ENCODE data around the gene FGF1. TPM values are rescaled to one million over a fixed set of nuclear protein-coding genes. Genes with fewer than 3 reads are reported as not detected.
"Not testable (repeated sequence)": the region's sequence is repeated elsewhere in the genome, so short reads cannot be mapped to it uniquely, and the experiment has no call there.

FGF1 gene
- total RNA-seq, 1 donor from 2014 or later, result 316 TPM

GRCh38 chr5:142654578-142655058 lies 31.3 kb downstream of the FGF1 start:
- intact Hi-C loops (cut with DNase I), result loop anchor here (5.0 kb wide), 1 partner anchor 43 kb away; no protein-coding TSS in a partner anchor

GRCh38 chr5:142653321-142653720 lies 32.6 kb downstream of the FGF1 start:
- DNase-seq (ENCODE audit: low spot score), result no peak
- intact Hi-C loops (cut with DNase I), result no loop called here
- no peak for ATAC-seq

More at GRCh38 chr5:142654578-142655058, 31.3 kb downstream of the FGF1 start:
- ATAC-seq (peak; percentile 63), DNase-seq (ENCODE audit: low spot score) (no peak)

GRCh38 chr5:142652563-142652962 lies 33.3 kb downstream of the FGF1 start:
- DNase-seq (ENCODE audit: low spot score) (no peak), ATAC-seq (no peak)
- intact Hi-C loops (cut with DNase I), result no loop called here

DNA sequence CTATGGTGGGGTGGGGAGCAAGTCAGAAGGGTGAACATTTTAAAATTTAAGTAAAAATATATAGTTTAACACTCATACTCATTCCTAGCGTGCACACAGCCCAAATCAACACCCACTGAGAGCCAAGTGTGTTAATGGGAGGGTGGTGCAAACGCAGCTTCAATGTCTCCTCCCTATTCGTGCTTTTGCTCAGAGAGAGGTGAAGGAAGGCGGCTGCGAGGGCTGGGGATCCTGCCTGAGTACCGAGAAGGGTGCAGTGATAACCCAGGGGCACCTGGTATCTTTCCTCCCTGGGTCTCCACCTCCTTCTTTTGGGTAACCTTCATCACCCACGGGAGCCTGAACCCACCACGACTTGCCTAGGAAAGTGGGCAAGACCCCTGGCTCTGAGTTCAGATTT lies 35.0 kb downstream of the FGF1 start:
- ATAC-seq (no peak), DNase-seq (ENCODE audit: low spot score) (no peak)
- intact Hi-C loops (cut with DNase I), result no loop called here

DNA sequence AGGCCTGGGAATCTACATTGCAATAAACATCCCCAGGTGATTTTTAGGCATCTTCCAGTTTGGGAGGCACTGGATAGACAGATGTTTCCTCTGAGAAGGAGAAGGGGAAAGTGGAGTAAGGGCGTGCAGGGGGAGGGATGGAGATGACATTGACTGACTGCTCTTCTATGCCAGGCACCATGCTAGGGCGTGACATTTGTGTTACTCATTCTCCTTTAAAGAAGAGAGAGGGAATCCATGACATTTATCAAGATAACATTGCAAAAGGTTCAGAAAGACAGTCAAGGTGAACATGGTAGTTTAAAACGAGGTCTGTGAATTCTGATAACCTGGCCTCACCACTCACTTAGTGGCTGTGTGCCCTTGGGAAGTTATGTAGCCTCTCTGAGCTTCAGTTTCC lies 35.8 kb downstream of the FGF1 start:
- intact Hi-C loops (cut with DNase I), result no loop called here
- DNase-seq (ENCODE audit: low spot score) (no peak), ATAC-seq (no peak)

DNA sequence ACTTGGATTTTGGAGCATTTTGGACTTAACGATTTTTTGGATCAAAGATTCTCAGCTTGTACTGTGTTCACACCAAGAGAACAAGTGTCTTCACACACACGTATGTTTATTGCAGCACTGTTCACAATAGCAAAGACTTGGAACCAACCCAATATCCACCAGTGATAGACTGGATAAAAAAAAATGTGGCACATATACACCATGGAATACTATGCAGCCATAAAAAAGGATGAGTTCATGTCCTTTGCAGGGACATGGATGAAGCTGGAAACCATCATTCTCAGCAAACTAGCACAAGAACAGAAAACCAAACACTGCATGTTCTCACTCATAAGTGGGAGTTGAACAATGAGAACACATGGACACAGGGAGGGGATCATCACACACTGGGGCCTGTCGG lies 37.8 kb downstream of the FGF1 start:
- intact Hi-C loops (cut with DNase I); DNase-seq (ENCODE audit: low spot score); ATAC-seq: not testable (repeated sequence)

DNA sequence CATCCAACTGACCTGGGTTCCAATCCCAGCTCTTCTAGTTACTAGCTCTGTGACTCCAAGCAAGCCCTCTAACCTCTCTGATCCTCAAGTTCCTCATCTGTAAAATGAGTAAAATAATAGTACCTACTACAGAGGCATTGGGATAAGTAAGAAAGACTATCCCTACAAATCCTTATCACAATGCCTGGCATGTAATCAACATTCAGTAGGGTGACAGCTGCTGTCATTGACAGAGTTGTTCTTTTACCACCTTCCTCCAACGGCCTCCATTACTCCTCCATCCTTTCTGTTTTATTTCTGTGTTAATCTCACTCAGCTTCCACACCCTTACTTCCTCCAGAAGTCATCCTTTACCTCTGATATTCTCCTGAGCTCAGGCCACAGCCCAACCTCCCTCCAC lies 40.4 kb downstream of the FGF1 start:
- intact Hi-C loops (cut with DNase I), result no loop called here
- ATAC-seq (no peak), DNase-seq (ENCODE audit: low spot score) (no peak)

GRCh38 chr5:142644640-142645361 lies 41.1 kb downstream of the FGF1 start:
- DNase-seq (ENCODE audit: low spot score), result no peak
- peak; percentile 64 for ATAC-seq
- intact Hi-C loops (cut with DNase I), result no loop called here

GRCh38 chr5:142644127-142644526 lies 41.8 kb downstream of the FGF1 start:
- DNase-seq (ENCODE audit: low spot score) (no peak), ATAC-seq (peak; percentile 21)
- intact Hi-C loops (cut with DNase I), result no loop called here

DNA sequence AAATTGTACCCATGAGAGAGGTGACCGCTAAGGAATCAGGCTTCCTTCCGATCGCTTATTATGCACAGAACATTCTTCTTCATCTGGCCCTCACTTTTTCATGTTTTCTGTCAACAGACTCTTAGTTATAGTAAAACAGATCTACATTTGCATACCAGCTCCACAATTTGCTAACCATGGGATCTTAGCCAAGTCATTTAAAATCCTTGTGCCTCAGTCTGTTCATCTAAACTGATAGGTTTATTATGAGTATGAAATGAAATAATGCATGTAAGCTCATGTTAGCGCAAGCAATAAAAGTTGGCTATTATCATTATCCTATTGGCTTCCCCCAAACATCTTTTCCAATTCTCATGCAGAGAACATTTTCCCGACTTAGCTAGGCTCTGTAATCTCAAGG lies 42.3 kb downstream of the FGF1 start:
- DNase-seq (ENCODE audit: low spot score), result no peak
- no peak for ATAC-seq
- intact Hi-C loops (cut with DNase I), result no loop called here

DNA sequence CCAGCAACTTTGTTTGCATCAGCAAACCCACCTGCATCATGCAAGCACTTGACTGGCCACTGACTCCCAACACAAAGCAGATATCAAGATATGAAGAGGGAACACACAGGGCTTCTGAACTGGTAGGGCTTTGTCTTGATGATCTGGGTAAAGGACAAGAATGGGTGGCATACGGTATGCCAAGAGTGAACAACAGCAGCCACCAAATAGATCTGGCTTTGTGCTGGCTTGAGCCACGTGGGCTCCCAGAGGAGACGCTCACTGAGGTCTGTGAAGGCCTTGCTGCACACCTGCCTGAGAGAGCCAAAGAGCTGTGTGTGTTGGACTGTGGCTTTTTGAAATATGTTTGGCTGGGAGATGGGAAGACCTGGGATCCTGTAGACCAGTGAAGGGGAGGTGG lies 43.5 kb downstream of the FGF1 start:
- intact Hi-C loops (cut with DNase I), result no loop called here
- ATAC-seq, result no peak

GRCh38 chr5:142641711-142642110 lies 44.2 kb downstream of the FGF1 start:
- DNase-seq (ENCODE audit: low spot score) (no peak), ATAC-seq (no peak)
- intact Hi-C loops (cut with DNase I), result no loop called here

More for the DNA sequence above, 43.5 kb downstream of the FGF1 start:
- no peak for DNase-seq (ENCODE audit: low spot score)

DNA sequence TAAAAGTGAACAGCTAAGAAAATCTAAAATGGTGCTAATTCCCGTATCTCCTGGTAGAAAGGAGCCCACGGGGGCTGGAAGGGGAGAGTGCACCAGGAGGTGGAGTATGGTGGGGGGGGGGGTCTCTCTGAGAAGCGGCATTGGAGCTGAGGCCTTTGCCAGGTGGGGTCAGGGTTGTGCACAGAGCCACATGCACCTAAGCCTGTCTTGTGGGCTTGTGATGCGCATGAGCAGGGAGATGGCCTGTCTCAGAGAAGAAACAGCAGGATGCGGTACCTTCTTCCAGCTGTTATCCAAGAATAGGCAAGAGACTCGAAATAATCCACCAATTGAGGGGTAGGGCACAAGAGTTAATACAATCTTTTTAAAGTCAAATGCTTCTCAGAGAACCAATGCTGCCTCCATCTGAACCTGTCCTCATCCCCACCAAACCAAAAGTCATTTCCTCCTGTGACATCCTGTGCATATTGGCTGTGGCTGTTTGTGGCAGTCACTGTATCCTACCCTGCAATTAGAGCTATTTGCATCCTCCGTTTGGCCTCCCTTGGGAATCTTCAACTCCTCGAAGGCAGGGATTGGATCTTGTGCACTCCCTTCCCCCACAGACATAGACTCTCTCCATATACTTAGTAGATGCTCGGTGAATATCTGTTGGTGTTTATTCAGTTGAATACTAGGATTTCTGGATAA lies 45.4 kb downstream of the FGF1 start:
- ATAC-seq (no peak), DNase-seq (ENCODE audit: low spot score) (no peak)
- intact Hi-C loops (cut with DNase I), result no loop called here

- intact Hi-C loops (cut with DNase I), result no loop called here
- ATAC-seq (no peak), DNase-seq (ENCODE audit: low spot score) (no peak)
Measured at GRCh38 chr5:142639455-142639854, 46.4 kb downstream of the FGF1 start.

DNA sequence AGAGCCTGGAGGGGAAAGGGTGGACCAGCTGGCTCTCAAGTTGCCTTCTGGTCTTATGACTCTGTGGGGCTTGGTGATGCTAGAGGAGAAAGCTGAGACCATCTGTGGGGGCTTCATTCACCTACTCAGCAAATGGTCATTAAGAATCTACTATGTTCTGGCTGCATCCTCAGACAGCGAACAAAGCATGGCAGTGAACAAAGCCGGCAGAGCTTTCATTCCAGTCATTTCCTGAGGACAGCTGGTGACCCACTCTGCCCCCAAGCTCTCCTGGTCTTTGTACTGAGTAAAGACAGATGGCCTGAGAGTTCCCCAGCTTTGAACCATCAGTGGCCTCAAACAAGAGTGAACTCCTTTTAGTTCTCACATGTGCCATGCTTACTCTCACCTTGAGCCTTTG lies 48.0 kb downstream of the FGF1 start:
- no peak for DNase-seq (ENCODE audit: low spot score)
- intact Hi-C loops (cut with DNase I), result no loop called here
- no peak for ATAC-seq

DNA sequence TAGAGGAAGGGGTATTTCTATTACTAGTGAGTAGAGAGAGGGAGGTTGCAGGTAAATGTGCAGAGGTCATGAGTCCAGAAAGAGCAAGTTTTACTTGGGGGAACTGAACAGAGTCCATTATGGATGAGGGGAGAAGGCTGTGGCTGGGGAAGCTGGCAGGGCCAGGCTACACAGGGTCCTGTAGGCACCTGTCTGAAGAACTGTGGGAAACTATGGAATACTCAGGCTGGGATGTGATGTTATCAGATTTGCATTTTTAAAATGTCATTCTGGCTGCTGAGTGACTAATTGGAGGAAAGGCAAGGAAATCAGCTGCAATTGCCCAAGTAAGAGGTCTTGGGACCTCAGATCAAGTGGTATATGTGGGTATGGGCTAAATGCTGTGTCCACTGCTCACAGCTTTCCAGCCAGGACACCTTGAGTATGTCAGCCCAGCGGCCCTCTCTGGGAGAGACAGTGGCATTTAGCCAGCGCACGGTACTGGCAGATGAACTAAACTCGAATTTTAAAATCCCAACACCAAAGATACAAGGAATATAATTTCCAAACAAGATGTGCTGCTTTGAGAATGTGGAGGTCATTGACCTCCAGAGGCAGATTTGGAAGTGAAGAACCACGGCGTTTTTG lies 49.1 kb downstream of the FGF1 start:
- no peak for DNase-seq (ENCODE audit: low spot score)
- ATAC-seq, result peak; percentile 42
- intact Hi-C loops (cut with DNase I), result no loop called here

- intact Hi-C loops (cut with DNase I), result no loop called here
- no peak for DNase-seq (ENCODE audit: low spot score)
Measured at GRCh38 chr5:142636093-142636492, 49.8 kb downstream of the FGF1 start.

GRCh38 chr5:142634216-142635011 lies 51.5 kb downstream of the FGF1 start:
- DNase-seq (ENCODE audit: low spot score), result no peak
- ATAC-seq, result no peak
- intact Hi-C loops (cut with DNase I), result no loop called here

More at GRCh38 chr5:142636093-142636492, 49.8 kb downstream of the FGF1 start:
- peak; percentile 23 for ATAC-seq

DNA sequence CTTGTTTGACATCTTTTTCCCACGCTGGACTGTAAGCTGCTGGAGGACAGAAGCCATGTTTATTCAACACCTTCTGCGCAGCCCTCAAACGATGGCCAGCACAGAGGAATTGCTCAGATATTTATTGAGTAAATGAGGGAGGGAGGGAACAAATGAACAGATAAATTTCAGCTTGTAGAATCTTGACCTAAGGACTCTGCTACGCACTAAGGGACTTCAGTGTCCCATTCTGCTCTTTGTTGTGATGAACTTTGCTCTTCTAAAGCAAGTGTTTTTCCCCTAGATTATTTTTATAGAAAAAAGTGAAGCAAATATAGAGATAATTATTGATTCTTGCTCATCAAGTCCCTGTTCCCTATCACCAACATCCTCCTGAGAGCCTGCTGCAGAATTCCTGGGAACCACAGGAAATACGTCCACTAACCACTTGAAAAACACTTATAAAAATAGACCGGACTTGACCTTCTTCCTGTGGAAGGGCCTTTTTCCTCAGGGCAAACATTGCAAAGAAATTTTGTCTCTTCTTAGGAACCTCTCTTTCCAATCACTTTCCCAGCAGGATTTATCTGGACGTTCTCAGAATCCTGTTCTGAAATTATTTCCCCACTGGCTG lies 54.9 kb downstream of the FGF1 start:
- peak; percentile 58 for ATAC-seq
- intact Hi-C loops (cut with DNase I), result no loop called here
- DNase-seq (ENCODE audit: low spot score), result no peak

Measured in sciatic nerve (tissue), 2 donors.